ENCODE measurements around the gene NHSL2.
"Not testable (repeated sequence)": the region's sequence is repeated elsewhere in the genome, so short reads cannot be mapped to it uniquely, and the experiment has no call there.

The NHSL2 gene

GRCh38 chrX:72146527-72146926, 235.9 kb downstream of the NHSL2 start:
- DNase-seq (ENCODE audit: low spot score in 2 of 2) = no peak
- Histone ChIP-seq H3K9me3 (no peaks in the 10 kb centered on the region), H3K27me3 (ENCODE audit: low read depth) (no peaks in the 10 kb centered on the region), H3K36me3 (replicated peaks) (no peaks in the 10 kb centered on the region), H3K4me3 (no peak overlapping the region), H3K4me1 (no peaks in the 10 kb centered on the region)
- in situ Hi-C loops (cut with MboI; ENCODE audit: low sequenced_read_pairs) = no loop called here

GRCh38 chrX:72158773-72159172, 248.1 kb downstream of the NHSL2 start:
- Histone ChIP-seq H3K4me3 (no peak overlapping the region), H3K27me3 (ENCODE audit: low read depth) (no peaks in the 10 kb centered on the region), H3K4me1 (no peaks in the 10 kb centered on the region), H3K36me3 (replicated peaks) (no peaks in the 10 kb centered on the region), H3K9me3 (no peaks in the 10 kb centered on the region; the same call in 1 of the 2 replicates)
- no peak for DNase-seq (ENCODE audit: low spot score in 2 of 2)
- in situ Hi-C loops (cut with MboI; ENCODE audit: low sequenced_read_pairs) = no loop called here

GRCh38 chrX:72159769-72160168, 249.1 kb downstream of the NHSL2 start:
- H3K4me3 ChIP-seq = no peak overlapping the region
- H3K27me3 ChIP-seq (ENCODE audit: low read depth) = no peaks in the 10 kb centered on the region
- no peaks in the 10 kb centered on the region for H3K36me3 ChIP-seq (replicated peaks)
- DNase-seq (ENCODE audit: low spot score in 2 of 2) = no peak
- no peaks in the 10 kb centered on the region; the same call in 1 of the 2 replicates for H3K9me3 ChIP-seq
- H3K4me1 ChIP-seq = no peaks in the 10 kb centered on the region
- in situ Hi-C loops (cut with MboI; ENCODE audit: low sequenced_read_pairs) = no loop called here

GRCh38 chrX:72165551-72165950, 254.9 kb downstream of the NHSL2 start:
- H3K4me1 ChIP-seq = peaks cover 3% of the 10 kb centered on the region; the same call in 1 of the 2 replicates
- H3K27me3 ChIP-seq (ENCODE audit: low read depth) = no peaks in the 10 kb centered on the region
- no peak overlapping the region for H3K4me3 ChIP-seq
- in situ Hi-C loops (cut with MboI; ENCODE audit: low sequenced_read_pairs) = no loop called here
- no peaks in the 10 kb centered on the region for H3K36me3 ChIP-seq (replicated peaks)
- no peaks in the 10 kb centered on the region for H3K9me3 ChIP-seq
- no peak for DNase-seq (ENCODE audit: low spot score in 2 of 2)

- no peak overlapping the region for H3K4me3 ChIP-seq
- in situ Hi-C loops (cut with MboI; ENCODE audit: low sequenced_read_pairs) = no loop called here
- peaks cover 3% of the 10 kb centered on the region; the same call in 1 of the 2 replicates for H3K4me1 ChIP-seq
- H3K36me3 ChIP-seq (replicated peaks) = no peaks in the 10 kb centered on the region
- H3K27me3 ChIP-seq (ENCODE audit: low read depth) = peaks cover 7% of the 10 kb centered on the region; the same call in 1 of the 2 replicates
- no peaks in the 10 kb centered on the region for H3K9me3 ChIP-seq
- DNase-seq (ENCODE audit: low spot score in 2 of 2) = no peak
Observed at GRCh38 chrX:72169008-72169728, 258.5 kb downstream of the NHSL2 start.

- H3K4me3 ChIP-seq; DNase-seq (ENCODE audit: low spot score in 2 of 2); H3K27me3 ChIP-seq (ENCODE audit: low read depth); in situ Hi-C loops (cut with MboI; ENCODE audit: low sequenced_read_pairs); H3K4me1 ChIP-seq; H3K9me3 ChIP-seq; H3K36me3 ChIP-seq (replicated peaks): not testable (repeated sequence)
Observed at GRCh38 chrX:72176289-72176688, 265.6 kb downstream of the NHSL2 start.

GRCh38 chrX:72176981-72177380, 266.3 kb downstream of the NHSL2 start:
- in situ Hi-C loops (cut with MboI; ENCODE audit: low sequenced_read_pairs) = no loop called here
- DNase-seq (ENCODE audit: low spot score in 2 of 2) = no peak
- no peak overlapping the region for H3K4me3 ChIP-seq
- H3K9me3 ChIP-seq = no peaks in the 10 kb centered on the region
- peaks cover 7% of the 10 kb centered on the region for H3K4me1 ChIP-seq
- H3K27me3 ChIP-seq (ENCODE audit: low read depth) = peaks cover 7% of the 10 kb centered on the region; the same call in 1 of the 2 replicates
- H3K36me3 ChIP-seq (replicated peaks) = peaks cover 3% of the 10 kb centered on the region; the same call in 1 of the 2 replicates

GRCh38 chrX:72180539-72180938, 269.9 kb downstream of the NHSL2 start:
- in situ Hi-C loops (cut with MboI; ENCODE audit: low sequenced_read_pairs) = no loop called here

GRCh38 chrX:72181178-72182125, 270.8 kb downstream of the NHSL2 start, which contains the start of gene PIN4:
Gene PIN4 (plus strand): TSS chrX:72181757. CDS start chrX:72181786, 29 bp downstream.
- Histone ChIP-seq H3K4me1 (peaks cover 10% of the 10 kb centered on the region), H3K27me3 (ENCODE audit: low read depth) (no peaks in the 10 kb centered on the region), H3K9me3 (no peaks in the 10 kb centered on the region), H3K4me3 (peak within 1 kb of the TSS; percentile 80), H3K36me3 (replicated peaks) (peaks cover 8% of the 10 kb centered on the region)
- in situ Hi-C loops (cut with MboI; ENCODE audit: low sequenced_read_pairs) = no loop called here
- peak; percentile 99 for DNase-seq (ENCODE audit: low spot score in 2 of 2)

More at GRCh38 chrX:72180539-72180938, 269.9 kb downstream of the NHSL2 start:
- peaks cover 5% of the 10 kb centered on the region; the same call in 1 of the 2 replicates for H3K36me3 ChIP-seq (replicated peaks)
- H3K9me3 ChIP-seq = no peaks in the 10 kb centered on the region
- no peaks in the 10 kb centered on the region for H3K27me3 ChIP-seq (ENCODE audit: low read depth)
- peaks cover 10% of the 10 kb centered on the region for H3K4me1 ChIP-seq
- no peak for DNase-seq (ENCODE audit: low spot score in 2 of 2)
- H3K4me3 ChIP-seq = peak overlapping the region; percentile 80

GRCh38 chrX:72182924-72183323, 272.3 kb downstream of the NHSL2 start:
- Histone ChIP-seq H3K36me3 (replicated peaks) (peaks cover 18% of the 10 kb centered on the region), H3K4me3 (peak overlapping the region; percentile 80; the same call in 1 of the 2 replicates), H3K9me3 (no peaks in the 10 kb centered on the region), H3K4me1 (peaks cover 10% of the 10 kb centered on the region), H3K27me3 (ENCODE audit: low read depth) (no peaks in the 10 kb centered on the region)
- in situ Hi-C loops (cut with MboI; ENCODE audit: low sequenced_read_pairs) = no loop called here
- no peak for DNase-seq (ENCODE audit: low spot score in 2 of 2)

GRCh38 chrX:72201836-72202536, 291.3 kb downstream of the NHSL2 start:
- H3K4me3 ChIP-seq = no peak overlapping the region
- H3K36me3 ChIP-seq (replicated peaks) = peaks cover 38% of the 10 kb centered on the region
- in situ Hi-C loops (cut with MboI; ENCODE audit: low sequenced_read_pairs) = no loop called here
- H3K4me1 ChIP-seq = peaks cover 19% of the 10 kb centered on the region
- H3K9me3 ChIP-seq = no peaks in the 10 kb centered on the region
- no peak for DNase-seq (ENCODE audit: low spot score in 2 of 2)
- H3K27me3 ChIP-seq (ENCODE audit: low read depth) = no peaks in the 10 kb centered on the region

All from HAP-1 (cell line).